Measurements from ENCODE around the gene STXBP1. TPM values are rescaled to one million over a fixed set of nuclear protein-coding genes. Genes with fewer than 3 reads are reported as not detected.
A peak's percentile ranks its signal among the peaks of the same experiment; 100 is the strongest.

Gene STXBP1
- total RNA-seq, 6 donors from 2014 or later: 44.6 to 124 (median 76.1) TPM

- H3K4me1 ChIP-seq: peaks cover 15 to 50% (median 19%) of the 10 kb centered on the region in 4 donors
- 90 to 96% methylated on average over 4 of the region's 4 CpGs for WGBS, 2 donors
- H3K27ac ChIP-seq: peak overlapping the region in 1 of 4 donors; percentile 57
- H3K36me3 ChIP-seq: no peaks in the 10 kb centered on the region
- no peak for DNase-seq
- no peak for TF ChIP-seq EP300 (IDR thresholded peaks at IDR 0.05)
- TF ChIP-seq POLR2A (IDR thresholded peaks at IDR 0.05): no peak
- TF ChIP-seq POLR2AphosphoS5 (IDR thresholded peaks at IDR 0.05): no peak
- TF ChIP-seq CTCF (IDR thresholded peaks at IDR 0.05): no peak
- no peak overlapping the region for H3K4me3 ChIP-seq
- ATAC-seq (ENCODE audit: low FRiP score in 2 of 2): no peak
- H3K9me3 ChIP-seq: no peaks in the 10 kb centered on the region
- no peaks in the 10 kb centered on the region for H3K27me3 ChIP-seq
Observed at GRCh38 chr9:127585161-127585819, 26.8 kb upstream of the STXBP1 start.

- Histone ChIP-seq H3K4me3 (no peak overlapping the region), H3K27ac (no peak overlapping the region), H3K9me3 (no peaks in the 10 kb centered on the region), H3K36me3 (no peaks in the 10 kb centered on the region), H3K4me1 (peaks cover 10 to 42% (median 15%) of the 10 kb centered on the region in 4 donors), H3K27me3 (no peaks in the 10 kb centered on the region)
- ATAC-seq (ENCODE audit: low FRiP score in 2 of 2): peak; percentile 18 to 47
- peak in 1 of 2 donors; percentile 50 for DNase-seq
- TF ChIP-seq POLR2AphosphoS5 (IDR thresholded peaks at IDR 0.05) (no peak), POLR2A (IDR thresholded peaks at IDR 0.05) (no peak), EP300 (IDR thresholded peaks at IDR 0.05) (no peak), CTCF (IDR thresholded peaks at IDR 0.05) (no peak)
- 74 to 80% methylated on average over 14 of the region's 14 CpGs for WGBS, 2 donors
Observed at GRCh38 chr9:127586096-127586495, 26.0 kb upstream of the STXBP1 start.

- H3K27ac ChIP-seq: no peak overlapping the region
- H3K9me3 ChIP-seq: no peaks in the 10 kb centered on the region
- no peak overlapping the region for H3K4me3 ChIP-seq
- TF ChIP-seq EP300 (IDR thresholded peaks at IDR 0.05) (no peak), CTCF (IDR thresholded peaks at IDR 0.05) (peak; percentile 81 to 95 (median 91))
- peak; percentile 92 to 93 for ATAC-seq (ENCODE audit: low FRiP score in 2 of 2)
- peak; percentile 30 to 87 for DNase-seq
- no peaks in the 10 kb centered on the region for H3K36me3 ChIP-seq
- peaks cover 10 to 41% (median 15%) of the 10 kb centered on the region in 4 donors for H3K4me1 ChIP-seq
- no peaks in the 10 kb centered on the region for H3K27me3 ChIP-seq
- 51 to 53% methylated on average over 5 of the region's 5 CpGs for WGBS, 2 donors
Observed at GRCh38 chr9:127586537-127586936, 25.5 kb upstream of the STXBP1 start.

GRCh38 chr9:127587966-127588365 is 24.1 kb upstream of the STXBP1 start:
- no peaks in the 10 kb centered on the region for H3K9me3 ChIP-seq
- no peak overlapping the region for H3K4me3 ChIP-seq
- ATAC-seq (ENCODE audit: low FRiP score in 2 of 2): no peak
- WGBS, 2 donors: 76 to 77% methylated on average over 2 of the region's 2 CpGs
- TF ChIP-seq CTCF (IDR thresholded peaks at IDR 0.05) (no peak), POLR2A (IDR thresholded peaks at IDR 0.05) (no peak), POLR2AphosphoS5 (IDR thresholded peaks at IDR 0.05) (no peak), EP300 (IDR thresholded peaks at IDR 0.05) (no peak)
- H3K27ac ChIP-seq: no peak overlapping the region
- no peak for DNase-seq
- peaks cover 10 to 39% (median 15%) of the 10 kb centered on the region in 4 donors for H3K4me1 ChIP-seq
- no peaks in the 10 kb centered on the region for H3K36me3 ChIP-seq
- no peaks in the 10 kb centered on the region for H3K27me3 ChIP-seq
